A549 (cell line): Measurements from ENCODE around the gene RANBP17. TPM values are rescaled to one million over a fixed set of nuclear protein-coding genes. Genes with fewer than 3 reads are reported as not detected.

Source experiments
- ATAC-seq, 2 experiments: fragments of 200-7000 bp in 1 of 2; fragments of >200 bp in 1 of 2; cut with Nextera tagmentation in 1 of 2; cut with Tn5 transposase in 1 of 2; 3 replicates each; pipeline versions ENCODE4 v1.8.0 to v1.9.1; 2018 to 2020; ENCODE audit warnings: mild to moderate bottlenecking in 1 of 2, moderate library complexity in 1 of 2
- CTCF ChIA-PET: fragments of 300-600 bp; sonication (Branson Sonifier 250); formaldehyde crosslinking; extraction: SDS; loops from one replicate; lab custom pipeline; 2021; ENCODE audit warnings: antibody characterized with exemption, inconsistent platforms; lab: Yijun Ruan, JAX
- POLR2A ChIA-PET: fragments of 350-600 bp; formaldehyde crosslinking; extraction: SDS; loops from one replicate; lab custom pipeline; 2021; ENCODE audit warnings: antibody characterized with exemption, inconsistent platforms; lab: Yijun Ruan, JAX
- DNase-seq, 2 experiments: peaks; one replicate each; pipeline versions ENCODE4 v3.0.0 to v3.0.0-alpha.2; 2011 to 2016; ENCODE audit warnings: low read depth in 1 of 2, low spot score in 1 of 2
- FAIRE-seq: peaks from 2 replicates; lab custom pipeline; 2011; peaks lifted over from hg19 to GRCh38; lab: Jason Lieb, UNC
- H3K27ac ChIP-seq, 2 experiments: fragments of >200 bp; sonication (Bioruptor Twin); formaldehyde crosslinking; 3 replicates each; pipeline ENCODE4 v1.5.1; 2016 to 2017
- H3K4me1 ChIP-seq: fragments of >200 bp; sonication (Bioruptor Twin); formaldehyde crosslinking; 3 replicates; pipeline ENCODE4 v1.6.1; 2016
- H3K4me2 ChIP-seq: fragments of >200 bp; sonication (Bioruptor Twin); formaldehyde crosslinking; 3 replicates; pipeline ENCODE4 v1.6.1; 2016
- H3K4me3 ChIP-seq: fragments of >200 bp; sonication (Bioruptor Twin); formaldehyde crosslinking; 3 replicates; pipeline ENCODE4 v1.5.1; 2016
- H3K9me3 ChIP-seq: fragments of >200 bp; sonication (Bioruptor Twin); formaldehyde crosslinking; 3 replicates; pipeline ENCODE4 v1.6.1; 2016
- CEBPB ChIP-seq, 2 experiments: fragments of >200 bp in 1 of 2; sonication (Bioruptor Twin) in 1 of 2; formaldehyde crosslinking in 1 of 2; IDR thresholded peaks; 2 replicates each; pipeline ENCODE4 v1.6.1; 2012 to 2016
- CHD2 ChIP-seq: fragments of 150-350 bp; IDR thresholded peaks from 2 replicates; pipeline ENCODE4 v1.6.1; 2014; ENCODE audit warnings: low read length; ENCODE audit not compliant: partially characterized antibody
- EHF ChIP-seq: fragments of 250-450 bp; sonication (Bioruptor Pico); IDR thresholded peaks from 2 replicates; pipeline ENCODE4 v1.5.0; 2020; ENCODE audit warnings: mild to moderate bottlenecking
- EP300 ChIP-seq, 2 experiments: fragments of >200 bp; sonication (Bioruptor Twin); formaldehyde crosslinking; IDR thresholded peaks; 2 replicates in 1 of 2; 3 replicates in 1 of 2; pipeline ENCODE4 v1.6.1; 2016 to 2017
- FOSB ChIP-seq: fragments of 250-450 bp; sonication (Bioruptor Pico); IDR thresholded peaks from 2 replicates; pipeline ENCODE4 v1.5.0; 2020; ENCODE audit warnings: mild to moderate bottlenecking, moderate library complexity
- HOXB5 ChIP-seq: fragments of 250-450 bp; sonication (Bioruptor Pico); IDR thresholded peaks from 2 replicates; pipeline ENCODE4 v1.5.0; 2020; ENCODE audit warnings: mild to moderate bottlenecking, moderate library complexity
- KDM1A ChIP-seq: fragments of 200-600 bp; sonication (generic); IDR thresholded peaks from 2 replicates; pipeline ENCODE4 v1.6.1; 2016; ENCODE audit warnings: low read depth, mild to moderate bottlenecking
- MAZ ChIP-seq: fragments of 150-350 bp; IDR thresholded peaks from 2 replicates; pipeline ENCODE4 v1.6.1; 2014; ENCODE audit warnings: antibody characterized with exemption, low read depth, low read length, borderline replicate concordance
- MYC ChIP-seq: IDR thresholded peaks from 2 replicates; pipeline ENCODE4 v1.6.1; 2012; ENCODE audit warnings: mild to moderate bottlenecking, inconsistent platforms, low read length, improper control_type of control experiment, borderline replicate concordance
- NPAS2 ChIP-seq: fragments of 250-450 bp; sonication (Bioruptor Pico); IDR thresholded peaks from 2 replicates; pipeline ENCODE4 v1.8.0; 2022; ENCODE audit warnings: mild to moderate bottlenecking, moderate library complexity, borderline replicate concordance
- NR3C1 ChIP-seq: fragments of >200 bp; sonication (Bioruptor Twin); formaldehyde crosslinking; IDR thresholded peaks from 3 replicates; pipeline ENCODE4 v1.6.1; 2017
- POLR2AphosphoS2 ChIP-seq: conservative IDR thresholded peaks from 2 replicates; pipeline ENCODE4 v1.6.1; 2012; ENCODE audit warnings: low read length, improper control_type of control experiment, inconsistent platforms
- RAD21 ChIP-seq, 2 experiments: fragments of >200 bp in 1 of 2; sonication (Bioruptor Twin) in 1 of 2; formaldehyde crosslinking in 1 of 2; IDR thresholded peaks in 1 of 2; conservative IDR thresholded peaks in 1 of 2; 2 replicates in 1 of 2; 3 replicates in 1 of 2; pipeline ENCODE4 v1.6.1; 2012 to 2018; ENCODE audit warnings: inconsistent platforms in 1 of 2
- RCOR1 ChIP-seq: fragments of 150-350 bp; IDR thresholded peaks from 2 replicates; pipeline ENCODE4 v1.6.1; 2014; ENCODE audit warnings: antibody characterized with exemption, low read length, low read depth
- ZFP36 ChIP-seq: fragments of 450-650 bp; IDR thresholded peaks from 2 replicates; pipeline ENCODE4 v1.6.1; 2014; ENCODE audit warnings: borderline replicate concordance; ENCODE audit not compliant: partially characterized antibody
- ZSCAN20 ChIP-seq: fragments of 250-450 bp; sonication (Bioruptor Pico); IDR thresholded peaks from 2 replicates; pipeline ENCODE4 v1.8.0; 2022; ENCODE audit warnings: mild to moderate bottlenecking, moderate library complexity
- whole genome bisulfite sequencing: methylation state at CpG from one replicate; pipeline ENCODE4 v1.1.6; 2017; ENCODE audit errors: missing lambda C conversion rate; 5-methylcytosine and 5-hydroxymethylcytosine counted together
- polyA plus RNA-seq, 4 experiments: library from polyadenylated mRNA; depleted of rRNA in 3 of 4; stranded (reverse); fragments of >200 nt; fragmentation: RNase III in 1 of 4; extraction: RNeasy Plus Mini Kit Qiagen cat#74134 plus additional on column Dnase treatment in 1 of 4; gene quantifications; 2 replicates in 3 of 4; 3 replicates in 1 of 4; pipeline ENCODE4 v1.2.3, GENCODE V29; 2011 to 2017
- TF ChIP-seq, protein P1 (sequence below): IDR thresholded peaks from 2 replicates; pipeline ENCODE4 v1.6.1; 2012; ENCODE audit warnings: low read depth, borderline replicate concordance
- TF ChIP-seq, protein P2 (sequence below): fragments of 200-600 bp; sonication (generic); IDR thresholded peaks from 2 replicates; pipeline ENCODE4 v1.6.1; 2016; ENCODE audit warnings: antibody characterized with exemption, mild to moderate bottlenecking, moderate library complexity
- TF ChIP-seq, protein P3 (sequence below): IDR thresholded peaks from 2 replicates; pipeline ENCODE4 v1.6.1; 2012
- TF ChIP-seq, protein P4 (sequence below): fragments of >200 bp; sonication (Bioruptor Twin); formaldehyde crosslinking; IDR thresholded peaks from 3 replicates; pipeline ENCODE4 v1.5.1; 2016
- TF ChIP-seq, protein P5 (sequence below): fragments of 250-450 bp; sonication (Bioruptor Pico); IDR thresholded peaks from 2 replicates; pipeline ENCODE4 v1.5.0; 2020; ENCODE audit warnings: low read depth, mild to moderate bottlenecking, moderate library complexity
- TF ChIP-seq, protein P6 (sequence below): fragments of >200 bp; sonication (Bioruptor Twin); formaldehyde crosslinking; IDR thresholded peaks from 3 replicates; pipeline ENCODE4 v1.6.1; 2016

Gene RANBP17
- polyA plus RNA-seq, 2 of the 4 experiments (the other 2 are of a cell fraction) = 3.4 to 9.2 TPM

DNA sequence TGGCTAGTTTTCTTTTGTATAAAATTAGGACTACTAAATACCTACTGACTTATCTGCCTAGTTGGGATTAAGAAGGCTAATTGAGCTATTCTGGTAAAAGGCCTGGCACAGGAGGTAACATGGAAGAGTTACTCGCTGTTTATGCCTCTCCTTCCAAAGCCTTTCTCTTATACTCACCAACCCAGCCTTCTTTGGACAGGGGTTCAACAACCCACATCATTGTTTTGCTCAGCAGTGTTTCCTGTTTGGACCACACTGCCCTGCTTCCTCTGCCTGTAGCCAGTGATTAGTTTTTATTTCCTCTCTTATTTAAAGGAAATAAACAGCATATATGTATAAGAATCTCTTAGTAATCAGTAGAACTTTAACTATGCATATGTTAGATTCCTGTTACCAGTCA is 362.1 kb downstream of the RANBP17 start (continued):
- TF ChIP-seq, protein P1, sequence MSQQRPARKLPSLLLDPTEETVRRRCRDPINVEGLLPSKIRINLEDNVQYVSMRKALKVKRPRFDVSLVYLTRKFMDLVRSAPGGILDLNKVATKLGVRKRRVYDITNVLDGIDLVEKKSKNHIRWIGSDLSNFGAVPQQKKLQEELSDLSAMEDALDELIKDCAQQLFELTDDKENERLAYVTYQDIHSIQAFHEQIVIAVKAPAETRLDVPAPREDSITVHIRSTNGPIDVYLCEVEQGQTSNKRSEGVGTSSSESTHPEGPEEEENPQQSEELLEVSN = no peak
- TF ChIP-seq MYC = no peak

DNA sequence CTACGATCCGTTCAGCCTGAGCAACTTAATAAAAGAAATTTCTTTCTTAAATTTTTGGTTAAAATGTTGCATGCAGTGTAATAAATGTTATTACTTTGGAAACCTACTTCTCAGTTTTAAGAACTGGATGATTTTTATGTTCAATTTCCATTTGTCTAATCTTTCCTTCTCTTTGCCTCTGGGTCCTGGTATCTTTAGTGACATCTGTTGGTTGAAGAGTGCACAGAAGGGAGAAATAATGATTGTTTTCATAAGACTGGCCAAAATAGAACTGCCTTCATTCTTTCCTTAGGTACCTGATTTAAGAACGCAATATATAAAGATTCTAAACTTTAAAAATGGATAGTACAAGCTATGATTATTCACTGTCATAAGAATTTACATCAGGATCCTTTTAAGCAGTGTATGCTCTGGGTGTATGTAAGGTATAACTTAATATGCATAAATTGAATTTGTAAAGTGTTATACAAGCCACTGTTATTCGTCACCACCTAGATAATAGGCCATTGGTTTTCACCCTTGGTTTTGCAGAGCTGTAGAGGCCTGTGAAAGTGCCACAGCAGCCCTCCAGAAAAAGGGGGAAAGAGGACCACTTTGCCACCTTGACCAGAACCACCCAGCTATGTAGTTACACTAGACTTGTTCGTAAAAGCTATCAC is 364.4 kb downstream of the RANBP17 start:
- no peaks in the 10 kb centered on the region for H3K4me1 ChIP-seq
- TF ChIP-seq, protein P2, sequence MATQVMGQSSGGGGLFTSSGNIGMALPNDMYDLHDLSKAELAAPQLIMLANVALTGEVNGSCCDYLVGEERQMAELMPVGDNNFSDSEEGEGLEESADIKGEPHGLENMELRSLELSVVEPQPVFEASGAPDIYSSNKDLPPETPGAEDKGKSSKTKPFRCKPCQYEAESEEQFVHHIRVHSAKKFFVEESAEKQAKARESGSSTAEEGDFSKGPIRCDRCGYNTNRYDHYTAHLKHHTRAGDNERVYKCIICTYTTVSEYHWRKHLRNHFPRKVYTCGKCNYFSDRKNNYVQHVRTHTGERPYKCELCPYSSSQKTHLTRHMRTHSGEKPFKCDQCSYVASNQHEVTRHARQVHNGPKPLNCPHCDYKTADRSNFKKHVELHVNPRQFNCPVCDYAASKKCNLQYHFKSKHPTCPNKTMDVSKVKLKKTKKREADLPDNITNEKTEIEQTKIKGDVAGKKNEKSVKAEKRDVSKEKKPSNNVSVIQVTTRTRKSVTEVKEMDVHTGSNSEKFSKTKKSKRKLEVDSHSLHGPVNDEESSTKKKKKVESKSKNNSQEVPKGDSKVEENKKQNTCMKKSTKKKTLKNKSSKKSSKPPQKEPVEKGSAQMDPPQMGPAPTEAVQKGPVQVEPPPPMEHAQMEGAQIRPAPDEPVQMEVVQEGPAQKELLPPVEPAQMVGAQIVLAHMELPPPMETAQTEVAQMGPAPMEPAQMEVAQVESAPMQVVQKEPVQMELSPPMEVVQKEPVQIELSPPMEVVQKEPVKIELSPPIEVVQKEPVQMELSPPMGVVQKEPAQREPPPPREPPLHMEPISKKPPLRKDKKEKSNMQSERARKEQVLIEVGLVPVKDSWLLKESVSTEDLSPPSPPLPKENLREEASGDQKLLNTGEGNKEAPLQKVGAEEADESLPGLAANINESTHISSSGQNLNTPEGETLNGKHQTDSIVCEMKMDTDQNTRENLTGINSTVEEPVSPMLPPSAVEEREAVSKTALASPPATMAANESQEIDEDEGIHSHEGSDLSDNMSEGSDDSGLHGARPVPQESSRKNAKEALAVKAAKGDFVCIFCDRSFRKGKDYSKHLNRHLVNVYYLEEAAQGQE = no peak
- TF ChIP-seq, protein P3, sequence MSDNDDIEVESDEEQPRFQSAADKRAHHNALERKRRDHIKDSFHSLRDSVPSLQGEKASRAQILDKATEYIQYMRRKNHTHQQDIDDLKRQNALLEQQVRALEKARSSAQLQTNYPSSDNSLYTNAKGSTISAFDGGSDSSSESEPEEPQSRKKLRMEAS = no peak
- TF ChIP-seq HOXB5 (no peak), ZSCAN20 (no peak), MAZ (no peak), NPAS2 (no peak), EP300 (IDR thresholded peaks at IDR 0.05) (no peak), RAD21 (conservative IDR thresholded peaks at IDR 0.05 in 1 of 2, IDR thresholded peaks at IDR 0.05 in 1 of 2) (0 out of 5 replicates have a peak, but pooled peaks of 1 of the 2 experiments have one; percentile 8), CHD2 (no peak)
- TF ChIP-seq, protein P4, sequence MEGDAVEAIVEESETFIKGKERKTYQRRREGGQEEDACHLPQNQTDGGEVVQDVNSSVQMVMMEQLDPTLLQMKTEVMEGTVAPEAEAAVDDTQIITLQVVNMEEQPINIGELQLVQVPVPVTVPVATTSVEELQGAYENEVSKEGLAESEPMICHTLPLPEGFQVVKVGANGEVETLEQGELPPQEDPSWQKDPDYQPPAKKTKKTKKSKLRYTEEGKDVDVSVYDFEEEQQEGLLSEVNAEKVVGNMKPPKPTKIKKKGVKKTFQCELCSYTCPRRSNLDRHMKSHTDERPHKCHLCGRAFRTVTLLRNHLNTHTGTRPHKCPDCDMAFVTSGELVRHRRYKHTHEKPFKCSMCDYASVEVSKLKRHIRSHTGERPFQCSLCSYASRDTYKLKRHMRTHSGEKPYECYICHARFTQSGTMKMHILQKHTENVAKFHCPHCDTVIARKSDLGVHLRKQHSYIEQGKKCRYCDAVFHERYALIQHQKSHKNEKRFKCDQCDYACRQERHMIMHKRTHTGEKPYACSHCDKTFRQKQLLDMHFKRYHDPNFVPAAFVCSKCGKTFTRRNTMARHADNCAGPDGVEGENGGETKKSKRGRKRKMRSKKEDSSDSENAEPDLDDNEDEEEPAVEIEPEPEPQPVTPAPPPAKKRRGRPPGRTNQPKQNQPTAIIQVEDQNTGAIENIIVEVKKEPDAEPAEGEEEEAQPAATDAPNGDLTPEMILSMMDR = peak; percentile 28
- TF ChIP-seq, protein P5, sequence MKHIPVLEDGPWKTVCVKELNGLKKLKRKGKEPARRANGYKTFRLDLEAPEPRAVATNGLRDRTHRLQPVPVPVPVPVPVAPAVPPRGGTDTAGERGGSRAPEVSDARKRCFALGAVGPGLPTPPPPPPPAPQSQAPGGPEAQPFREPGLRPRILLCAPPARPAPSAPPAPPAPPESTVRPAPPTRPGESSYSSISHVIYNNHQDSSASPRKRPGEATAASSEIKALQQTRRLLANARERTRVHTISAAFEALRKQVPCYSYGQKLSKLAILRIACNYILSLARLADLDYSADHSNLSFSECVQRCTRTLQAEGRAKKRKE (CRISPR knock-in tag) = no peak
- TF ChIP-seq, all 56 proteins: peak for 2
- H3K9me3 ChIP-seq = no peaks in the 10 kb centered on the region
- no peak overlapping the region for H3K4me3 ChIP-seq
- no peak for FAIRE-seq
- WGBS = 74% methylated on average over 5 of the region's 5 CpGs
- H3K27ac ChIP-seq = no peak overlapping the region
- CTCF ChIA-PET = interaction anchor here (0.8 to 2.0 kb wide), 5 partner anchors 13 to 479 kb away, joined by 3 to 12 read pairs (median 3); no protein-coding TSS in a partner anchor
- H3K4me2 ChIP-seq = no peak overlapping the region
- ATAC-seq = 0 out of 6 replicates have a peak, but pooled peaks of 1 of the 2 experiments have one; percentile 43
- POLR2A ChIA-PET = no interaction called here
- DNase-seq = no peak

DNA sequence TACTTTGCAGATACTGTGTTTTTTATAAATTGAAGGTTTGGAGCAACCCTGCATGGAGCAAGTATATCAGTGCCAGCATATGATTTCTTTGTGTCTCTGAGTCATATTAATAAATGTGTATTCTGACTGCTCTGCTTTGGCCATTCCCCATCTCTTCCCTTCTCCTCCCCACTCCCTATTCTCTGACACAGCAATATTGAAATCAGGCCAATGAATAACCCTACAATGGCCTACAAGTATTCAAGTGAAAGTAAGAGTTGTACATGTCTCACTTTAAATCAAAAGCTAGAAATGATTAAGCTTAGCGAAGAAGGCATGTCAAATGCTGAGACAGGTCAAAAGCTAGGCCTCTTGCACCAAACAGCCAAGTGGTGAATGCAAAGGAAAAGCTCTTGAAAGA is 365.0 kb downstream of the RANBP17 start:
- WGBS = 89% methylated on average over 1 of the region's 1 CpG
- ChIA-PET CTCF (interaction anchor here (0.7 to 2.0 kb wide), 5 partner anchors 12 to 480 kb away, joined by 3 to 12 read pairs (median 3); no protein-coding TSS in a partner anchor), POLR2A (no interaction called here)
- no peak for DNase-seq
- no peak overlapping the region for H3K4me3 ChIP-seq
- ATAC-seq = no peak
- no peak for FAIRE-seq
- H3K27ac ChIP-seq = no peak overlapping the region
- H3K4me2 ChIP-seq = no peak overlapping the region
- H3K9me3 ChIP-seq = no peaks in the 10 kb centered on the region
- H3K4me1 ChIP-seq = no peaks in the 10 kb centered on the region
- TF ChIP-seq ZFP36 (no peak), KDM1A (no peak), NPAS2 (no peak), FOSB (no peak), MYC (no peak), NR3C1 (no peak), RCOR1 (no peak), CHD2 (no peak), MAZ (no peak), EHF (CRISPR knock-in tag) (no peak), CEBPB (IDR thresholded peaks at IDR 0.05) (no peak), POLR2AphosphoS2 (no peak)
- TF ChIP-seq, protein P4 = no peak
- TF ChIP-seq, protein P6, sequence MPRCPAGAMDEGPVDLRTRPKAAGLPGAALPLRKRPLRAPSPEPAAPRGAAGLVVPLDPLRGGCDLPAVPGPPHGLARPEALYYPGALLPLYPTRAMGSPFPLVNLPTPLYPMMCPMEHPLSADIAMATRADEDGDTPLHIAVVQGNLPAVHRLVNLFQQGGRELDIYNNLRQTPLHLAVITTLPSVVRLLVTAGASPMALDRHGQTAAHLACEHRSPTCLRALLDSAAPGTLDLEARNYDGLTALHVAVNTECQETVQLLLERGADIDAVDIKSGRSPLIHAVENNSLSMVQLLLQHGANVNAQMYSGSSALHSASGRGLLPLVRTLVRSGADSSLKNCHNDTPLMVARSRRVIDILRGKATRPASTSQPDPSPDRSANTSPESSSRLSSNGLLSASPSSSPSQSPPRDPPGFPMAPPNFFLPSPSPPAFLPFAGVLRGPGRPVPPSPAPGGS = no peak
